Body of pancreas (tissue), 4 donors: Measurements from ENCODE around the gene KCTD6.

Experiments
- POLR2A ChIP-seq, 3 donors: fragments of 450-650 bp; IDR thresholded peaks; one replicate each; pipeline ENCODE4 v1.6.1; 2016; ENCODE audit warnings: antibody characterized with exemption in 3 of 3, mild to moderate bottlenecking in 2 of 3
- TF ChIP-seq, protein P1 (sequence below), 7 experiments: fragments of 450-650 bp in 4 of 7; fragments of 200-600 bp in 3 of 7; sonication (generic) in 3 of 7; IDR thresholded peaks; one replicate each; pipeline ENCODE4 v1.5.1; 2016 to 2019; ENCODE audit warnings: antibody characterized with exemption in 7 of 7

DNA sequence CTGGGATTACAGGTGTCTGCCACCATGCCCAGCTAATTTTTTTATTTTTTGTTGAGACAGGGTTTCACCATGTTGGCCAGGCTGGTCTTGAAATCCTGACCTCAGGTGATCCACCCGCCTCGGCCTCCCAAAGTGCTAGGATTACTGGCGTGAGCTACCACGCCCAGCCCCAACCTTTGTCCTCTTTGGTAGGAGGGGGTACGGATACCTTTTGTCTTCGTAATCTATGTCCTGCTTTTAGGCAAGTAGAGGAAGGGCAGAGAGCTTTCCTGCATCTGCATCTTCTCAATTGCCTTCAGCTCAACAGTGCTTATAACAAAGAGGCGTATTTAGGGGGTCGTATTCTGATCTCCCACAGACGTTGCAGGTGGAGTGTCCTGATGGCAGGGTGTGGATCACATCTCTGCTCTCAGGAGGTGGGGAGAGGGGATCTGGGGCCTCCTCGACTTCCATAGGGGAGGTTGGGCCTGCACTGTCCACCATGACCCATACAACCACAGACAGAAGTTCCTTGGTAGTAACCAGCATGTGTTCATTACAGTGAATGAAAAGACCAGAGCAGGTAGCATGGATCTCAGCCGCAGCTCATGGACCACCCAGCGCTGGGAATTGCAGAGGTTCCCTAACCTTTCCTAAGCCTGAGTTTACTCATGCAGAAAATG is 21.4 kb upstream of the KCTD6 start:
- TF ChIP-seq, protein P1, sequence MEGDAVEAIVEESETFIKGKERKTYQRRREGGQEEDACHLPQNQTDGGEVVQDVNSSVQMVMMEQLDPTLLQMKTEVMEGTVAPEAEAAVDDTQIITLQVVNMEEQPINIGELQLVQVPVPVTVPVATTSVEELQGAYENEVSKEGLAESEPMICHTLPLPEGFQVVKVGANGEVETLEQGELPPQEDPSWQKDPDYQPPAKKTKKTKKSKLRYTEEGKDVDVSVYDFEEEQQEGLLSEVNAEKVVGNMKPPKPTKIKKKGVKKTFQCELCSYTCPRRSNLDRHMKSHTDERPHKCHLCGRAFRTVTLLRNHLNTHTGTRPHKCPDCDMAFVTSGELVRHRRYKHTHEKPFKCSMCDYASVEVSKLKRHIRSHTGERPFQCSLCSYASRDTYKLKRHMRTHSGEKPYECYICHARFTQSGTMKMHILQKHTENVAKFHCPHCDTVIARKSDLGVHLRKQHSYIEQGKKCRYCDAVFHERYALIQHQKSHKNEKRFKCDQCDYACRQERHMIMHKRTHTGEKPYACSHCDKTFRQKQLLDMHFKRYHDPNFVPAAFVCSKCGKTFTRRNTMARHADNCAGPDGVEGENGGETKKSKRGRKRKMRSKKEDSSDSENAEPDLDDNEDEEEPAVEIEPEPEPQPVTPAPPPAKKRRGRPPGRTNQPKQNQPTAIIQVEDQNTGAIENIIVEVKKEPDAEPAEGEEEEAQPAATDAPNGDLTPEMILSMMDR (IDR thresholded peaks at IDR 0.05) = no peak
- TF ChIP-seq POLR2A (IDR thresholded peaks at IDR 0.05) = no peak
